A549 (cell line): Measurements from ENCODE around the gene MYCBP.

Source experiments
- ESRRA ChIP-seq: fragments of 150-350 bp; IDR thresholded peaks from 2 replicates; pipeline ENCODE4 v1.6.1; 2014; ENCODE audit warnings: mild to moderate bottlenecking, low read length, borderline replicate concordance
- HDAC2 ChIP-seq: fragments of 200-600 bp; sonication (generic); IDR thresholded peaks from 2 replicates; pipeline ENCODE4 v1.6.1; 2016

DNA sequence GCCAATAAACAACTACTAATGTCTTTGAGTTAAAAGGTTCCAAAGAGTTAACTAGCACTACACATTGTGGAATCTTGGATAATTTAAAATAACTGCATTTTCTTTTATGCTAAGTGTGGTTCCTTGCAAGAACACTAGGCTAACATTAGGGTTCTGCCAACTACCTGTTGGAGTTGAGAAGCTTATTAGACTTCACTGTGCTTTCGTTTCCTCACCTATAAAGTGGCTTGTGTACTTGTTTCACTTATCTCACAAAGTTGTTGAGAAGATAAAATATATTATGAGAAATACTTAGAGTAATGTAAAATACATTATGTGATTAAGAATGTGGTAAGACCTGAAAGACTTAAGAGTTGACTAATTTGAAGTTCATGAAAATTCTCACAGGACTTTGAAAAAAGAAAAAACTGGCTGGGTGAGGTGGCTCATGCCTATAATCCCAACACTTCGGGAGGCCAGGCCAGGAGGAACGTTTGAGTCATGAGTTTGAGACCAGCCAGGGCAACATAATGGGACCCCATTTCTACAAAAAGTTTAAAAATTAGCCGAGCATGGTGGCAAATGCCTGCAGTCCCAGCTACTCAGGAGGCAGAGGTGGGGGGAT is 7.9 kb downstream of the MYCBP start:
- no peak for TF ChIP-seq HDAC2
- no peak for TF ChIP-seq ESRRA
